Mucosa of stomach (tissue), 1 donor: Measurements from ENCODE around the gene PGRMC2.

ENCODE experiments used
- H3K27me3 ChIP-seq: one replicate; pipeline ENCODE4 v1.7.0; 2013; ENCODE audit warnings: mild to moderate bottlenecking, low read length; ENCODE audit not compliant: control insufficient read depth, insufficient read depth
- H3K36me3 ChIP-seq: one replicate; pipeline ENCODE4 v1.7.0; 2013; ENCODE audit warnings: low read length; ENCODE audit not compliant: control insufficient read depth, insufficient read depth
- H3K4me1 ChIP-seq: one replicate; pipeline ENCODE4 v1.7.0; 2013; ENCODE audit warnings: mild to moderate bottlenecking, low read length; ENCODE audit not compliant: control insufficient read depth, insufficient read depth
- H3K4me3 ChIP-seq: one replicate; pipeline ENCODE4 v1.7.0; 2013; ENCODE audit warnings: low read length
- H3K9ac ChIP-seq: one replicate; pipeline ENCODE4 v1.7.0; 2013; ENCODE audit warnings: mild to moderate bottlenecking, low read length, moderate library complexity
- H3K9me3 ChIP-seq: one replicate; pipeline ENCODE4 v1.7.0; 2013; ENCODE audit warnings: mild to moderate bottlenecking, low read length, moderate library complexity; ENCODE audit not compliant: control insufficient read depth
- donor health status: Pancreatic carcinoma.

The PGRMC2 gene, protein sequence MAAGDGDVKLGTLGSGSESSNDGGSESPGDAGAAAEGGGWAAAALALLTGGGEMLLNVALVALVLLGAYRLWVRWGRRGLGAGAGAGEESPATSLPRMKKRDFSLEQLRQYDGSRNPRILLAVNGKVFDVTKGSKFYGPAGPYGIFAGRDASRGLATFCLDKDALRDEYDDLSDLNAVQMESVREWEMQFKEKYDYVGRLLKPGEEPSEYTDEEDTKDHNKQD

GRCh38 chr4:128287141-128287870 is at the start of gene PGRMC2:
Gene PGRMC2 (minus strand): TSS chr4:128287813. CDS start chr4:128287790, 23 bp downstream.
- Histone ChIP-seq H3K4me3 (peak within 1 kb of the TSS; percentile 75), H3K27me3 (no peaks in the 10 kb centered on the region), H3K9ac (peak within 1 kb of the TSS; percentile 83), H3K4me1 (peaks cover 14% of the 10 kb centered on the region), H3K9me3 (no peaks in the 10 kb centered on the region), H3K36me3 (no peaks in the 10 kb centered on the region)

DNA sequence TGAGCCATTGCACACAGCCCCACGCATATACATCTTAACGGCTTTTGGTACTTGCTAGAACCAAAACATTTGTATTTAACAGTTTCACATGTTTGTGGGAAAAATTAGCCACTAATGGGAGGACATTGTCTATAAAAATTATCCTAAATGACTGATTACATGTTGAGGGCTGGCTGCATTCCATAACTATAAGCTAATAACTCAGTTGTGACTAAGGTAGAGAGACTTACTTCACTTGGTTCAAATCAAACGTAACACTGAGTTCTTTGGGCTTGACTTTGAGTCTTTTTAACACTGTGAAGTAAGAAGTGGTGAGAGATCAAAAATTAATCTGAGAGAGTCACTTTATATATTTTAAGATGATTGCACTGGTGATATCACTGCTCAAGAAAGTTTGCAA is 47.9 kb upstream of the PGRMC2 start:
- Histone ChIP-seq H3K36me3 (no peaks in the 10 kb centered on the region), H3K27me3 (no peaks in the 10 kb centered on the region), H3K4me1 (peaks cover 6% of the 10 kb centered on the region), H3K9me3 (no peaks in the 10 kb centered on the region), H3K9ac (no peak overlapping the region), H3K4me3 (no peak overlapping the region)

GRCh38 chr4:128334256-128334655 is 46.6 kb upstream of the PGRMC2 start:
- H3K36me3 ChIP-seq = no peaks in the 10 kb centered on the region
- H3K4me3 ChIP-seq = no peak overlapping the region
- H3K27me3 ChIP-seq = no peaks in the 10 kb centered on the region
- H3K9ac ChIP-seq = no peak overlapping the region
- H3K4me1 ChIP-seq = peaks cover 6% of the 10 kb centered on the region
- H3K9me3 ChIP-seq = no peaks in the 10 kb centered on the region

GRCh38 chr4:128333309-128334018 is 45.9 kb upstream of the PGRMC2 start:
- Histone ChIP-seq H3K36me3 (no peaks in the 10 kb centered on the region), H3K9me3 (no peaks in the 10 kb centered on the region), H3K4me3 (no peak overlapping the region), H3K27me3 (no peaks in the 10 kb centered on the region), H3K9ac (no peak overlapping the region), H3K4me1 (peaks cover 6% of the 10 kb centered on the region)

- H3K27me3 ChIP-seq = no peaks in the 10 kb centered on the region
- no peaks in the 10 kb centered on the region for H3K9me3 ChIP-seq
- no peaks in the 10 kb centered on the region for H3K4me1 ChIP-seq
- H3K9ac ChIP-seq = no peak overlapping the region
- no peak overlapping the region for H3K4me3 ChIP-seq
- no peaks in the 10 kb centered on the region for H3K36me3 ChIP-seq
These were observed 44.5 kb upstream of the PGRMC2 start for GRCh38 chr4:128332081-128332480.

GRCh38 chr4:128329638-128330037 is 42.0 kb upstream of the PGRMC2 start:
- Histone ChIP-seq H3K4me1 (no peaks in the 10 kb centered on the region), H3K9ac (no peak overlapping the region), H3K9me3 (no peaks in the 10 kb centered on the region)

DNA sequence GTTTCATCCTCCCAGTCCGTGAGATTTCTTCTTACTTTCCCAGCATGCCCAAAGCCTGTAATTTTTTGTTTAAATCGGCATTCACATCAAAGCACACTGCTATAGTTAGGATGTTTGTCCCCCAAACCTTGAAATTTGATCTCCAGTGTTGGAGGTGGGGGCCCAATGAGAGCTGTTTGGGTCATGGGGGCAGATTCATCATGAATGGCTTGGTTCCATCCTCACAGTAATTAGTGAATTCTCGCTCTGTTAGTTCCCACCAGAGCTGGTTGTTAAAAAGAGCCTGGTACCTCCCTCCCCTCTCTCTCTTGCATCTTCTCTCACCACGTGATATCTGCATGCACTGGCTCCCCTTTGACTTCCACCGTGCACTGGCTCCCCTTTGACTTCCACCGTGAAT is 40.5 kb upstream of the PGRMC2 start:
- no peaks in the 10 kb centered on the region for H3K27me3 ChIP-seq
- no peaks in the 10 kb centered on the region for H3K4me1 ChIP-seq
- H3K9ac ChIP-seq = no peak overlapping the region
- no peak overlapping the region for H3K4me3 ChIP-seq
- H3K9me3 ChIP-seq = no peaks in the 10 kb centered on the region
- H3K36me3 ChIP-seq = no peaks in the 10 kb centered on the region

More at GRCh38 chr4:128329638-128330037, 42.0 kb upstream of the PGRMC2 start:
- Histone ChIP-seq H3K4me3 (no peak overlapping the region), H3K36me3 (no peaks in the 10 kb centered on the region), H3K27me3 (no peaks in the 10 kb centered on the region)

DNA sequence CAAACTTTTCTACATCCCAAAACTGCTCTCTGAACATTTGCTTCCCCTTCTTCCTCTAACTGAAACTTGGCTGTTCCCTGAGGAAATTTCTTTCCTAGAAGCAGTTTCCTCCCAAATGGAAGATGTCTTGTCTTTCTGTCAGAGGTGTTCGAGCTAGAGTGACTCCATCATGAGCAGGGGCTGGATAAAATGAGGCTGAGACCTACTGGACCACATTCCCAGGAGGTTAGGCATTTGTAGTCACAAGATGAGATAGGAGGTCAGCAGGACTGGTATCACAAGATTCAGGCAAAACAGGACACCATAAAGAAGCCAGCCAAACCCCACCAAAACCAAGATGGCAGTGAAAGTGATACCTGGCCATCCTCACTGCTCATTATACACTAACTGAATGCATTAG is 35.8 kb upstream of the PGRMC2 start:
- no peak overlapping the region for H3K4me3 ChIP-seq
- no peaks in the 10 kb centered on the region for H3K9me3 ChIP-seq
- peaks cover 9% of the 10 kb centered on the region for H3K4me1 ChIP-seq
- H3K27me3 ChIP-seq = no peaks in the 10 kb centered on the region
- H3K9ac ChIP-seq = no peak overlapping the region
- no peaks in the 10 kb centered on the region for H3K36me3 ChIP-seq

DNA sequence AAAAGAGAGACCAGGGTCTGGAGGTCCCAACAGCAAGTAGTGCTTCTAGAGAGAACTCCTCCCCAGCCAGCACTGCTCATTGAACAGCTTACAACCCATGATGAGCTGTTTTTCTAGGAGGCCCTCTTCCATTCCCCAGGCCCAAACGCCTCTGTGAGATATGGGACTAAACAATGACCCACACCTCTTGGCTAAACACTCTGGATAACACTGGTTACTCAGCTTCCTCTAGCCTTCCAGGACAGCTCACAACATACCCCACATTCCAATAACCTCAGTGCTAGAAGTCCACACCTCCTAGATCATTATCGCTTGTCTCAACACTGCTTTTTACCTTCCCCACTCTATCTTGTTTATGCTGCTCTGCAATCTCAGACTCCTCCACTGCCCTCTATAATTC is 35.4 kb upstream of the PGRMC2 start:
- Histone ChIP-seq H3K4me3 (no peak overlapping the region), H3K9ac (no peak overlapping the region), H3K27me3 (no peaks in the 10 kb centered on the region), H3K36me3 (no peaks in the 10 kb centered on the region), H3K4me1 (peaks cover 9% of the 10 kb centered on the region), H3K9me3 (no peaks in the 10 kb centered on the region)

GRCh38 chr4:128322311-128322710 is 34.7 kb upstream of the PGRMC2 start:
- Histone ChIP-seq H3K4me1 (peaks cover 9% of the 10 kb centered on the region), H3K36me3 (no peaks in the 10 kb centered on the region), H3K9me3 (no peaks in the 10 kb centered on the region), H3K27me3 (no peaks in the 10 kb centered on the region), H3K9ac (no peak overlapping the region), H3K4me3 (no peak overlapping the region)

- Histone ChIP-seq H3K9me3 (no peaks in the 10 kb centered on the region), H3K27me3 (no peaks in the 10 kb centered on the region), H3K4me1 (peaks cover 9% of the 10 kb centered on the region), H3K9ac (no peak overlapping the region), H3K4me3 (no peak overlapping the region), H3K36me3 (no peaks in the 10 kb centered on the region)
These were observed 33.0 kb upstream of the PGRMC2 start for GRCh38 chr4:128320656-128321055.
